Activated naive CD4-positive, alpha-beta T cell treated with anti-CD3 and anti-CD28 coated beads, Interleukin-2, amount 50 U/mL, for 24 hours (primary cell): ENCODE measurements around the gene KCNS3.

Experiments used
- H3K27ac Mint-ChIP-seq: one replicate; pipeline ENCODE4 v1.8.0; 2021; ENCODE audit warnings: mild to moderate bottlenecking, mixed read lengths
- H3K27me3 Mint-ChIP-seq: one replicate; pipeline ENCODE4 v1.8.0; 2021; ENCODE audit warnings: mixed read lengths
- H3K36me3 Mint-ChIP-seq: one replicate; pipeline ENCODE4 v1.8.0; 2021; ENCODE audit warnings: mixed read lengths
- H3K4me1 Mint-ChIP-seq: one replicate; pipeline ENCODE4 v1.8.0; 2021; ENCODE audit warnings: mixed read lengths
- H3K4me3 Mint-ChIP-seq: one replicate; pipeline ENCODE4 v1.8.0; 2021; ENCODE audit warnings: mild to moderate bottlenecking, mixed read lengths
- H3K9me3 Mint-ChIP-seq: one replicate; pipeline ENCODE4 v1.8.0; 2021; ENCODE audit warnings: mixed read lengths

The KCNS3 gene

GRCh38 chr2:17912266-17912691 lies 33.8 kb downstream of the KCNS3 start:
- Mint-ChIP-seq H3K36me3 (no peaks in the 10 kb centered on the region), H3K9me3 (peaks cover 5% of the 10 kb centered on the region), H3K27ac (no peak overlapping the region), H3K4me3 (no peak overlapping the region), H3K4me1 (no peaks in the 10 kb centered on the region), H3K27me3 (peaks cover 6% of the 10 kb centered on the region)

DNA sequence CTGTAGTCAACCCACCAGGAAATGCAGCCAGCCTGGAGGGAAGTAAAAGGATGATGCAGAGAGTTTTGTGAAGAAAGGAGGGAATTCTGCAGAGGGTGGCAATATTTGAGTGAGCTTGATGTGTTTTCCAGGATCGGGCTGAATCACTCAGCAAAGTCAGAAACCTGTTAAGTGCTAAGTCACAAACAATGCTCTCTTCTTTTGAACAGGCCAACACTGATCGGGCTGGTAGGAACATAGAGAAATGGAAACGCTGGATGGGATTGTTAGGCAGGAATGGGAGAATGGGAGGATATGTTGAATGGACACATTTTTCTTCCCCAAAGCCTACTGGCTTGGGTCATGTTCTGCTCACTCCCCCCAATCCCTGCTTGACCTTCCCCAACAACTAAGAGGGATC lies 36.6 kb downstream of the KCNS3 start:
- Mint-ChIP-seq H3K4me3 (no peak overlapping the region), H3K27ac (no peak overlapping the region), H3K4me1 (no peaks in the 10 kb centered on the region), H3K27me3 (peaks cover 6% of the 10 kb centered on the region), H3K36me3 (no peaks in the 10 kb centered on the region), H3K9me3 (no peaks in the 10 kb centered on the region)

GRCh38 chr2:17915811-17916518 lies 37.5 kb downstream of the KCNS3 start:
- Mint-ChIP-seq H3K27ac (no peak overlapping the region), H3K9me3 (no peaks in the 10 kb centered on the region), H3K27me3 (peaks cover 6% of the 10 kb centered on the region), H3K4me3 (no peak overlapping the region), H3K36me3 (no peaks in the 10 kb centered on the region), H3K4me1 (no peaks in the 10 kb centered on the region)

DNA sequence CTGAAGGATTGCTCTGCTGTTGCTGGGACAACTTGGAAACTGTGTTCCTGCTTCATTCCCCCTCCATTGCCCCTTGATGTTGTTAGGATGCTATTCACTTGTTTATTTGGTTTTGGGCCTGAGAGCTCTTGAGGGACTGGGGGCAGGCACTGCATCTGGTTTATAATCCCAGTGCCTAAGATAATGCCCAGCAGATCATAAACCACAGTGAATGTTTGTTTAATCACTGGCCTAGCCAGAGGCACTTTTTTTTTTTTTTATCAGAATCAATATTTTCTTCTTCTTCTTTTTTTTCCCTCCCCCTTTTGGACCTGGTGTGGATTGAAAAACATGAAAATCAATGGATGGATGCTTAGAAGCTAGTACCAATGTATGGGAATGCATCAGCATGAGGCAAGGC lies 38.1 kb downstream of the KCNS3 start:
- Mint-ChIP-seq H3K27me3 (peaks cover 6% of the 10 kb centered on the region), H3K4me1 (no peaks in the 10 kb centered on the region), H3K9me3 (no peaks in the 10 kb centered on the region), H3K27ac (no peak overlapping the region), H3K36me3 (no peaks in the 10 kb centered on the region), H3K4me3 (no peak overlapping the region)

DNA sequence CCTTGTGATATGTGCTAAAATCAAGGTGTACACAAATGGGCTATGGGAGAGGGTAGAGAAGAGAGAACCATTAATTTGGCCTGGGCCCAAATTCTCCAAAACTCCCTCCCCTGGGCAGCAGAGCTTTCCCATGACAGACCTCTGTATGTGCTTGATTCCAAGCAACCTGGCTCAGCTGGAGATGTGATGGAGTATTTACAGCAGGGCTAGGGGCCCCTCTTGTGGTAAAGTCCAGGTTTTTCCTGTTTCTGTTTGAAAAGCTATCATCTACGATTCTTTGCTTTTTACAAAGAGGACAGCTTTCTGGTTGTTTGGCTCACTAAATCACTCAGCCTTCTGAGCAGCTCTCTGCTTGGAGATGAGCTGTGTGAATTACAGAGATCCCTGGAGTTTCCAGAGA lies 40.3 kb downstream of the KCNS3 start:
- H3K27me3 Mint-ChIP-seq: peaks cover 1% of the 10 kb centered on the region
- no peak overlapping the region for H3K27ac Mint-ChIP-seq
- no peaks in the 10 kb centered on the region for H3K36me3 Mint-ChIP-seq
- no peaks in the 10 kb centered on the region for H3K9me3 Mint-ChIP-seq
- no peak overlapping the region for H3K4me3 Mint-ChIP-seq
- no peaks in the 10 kb centered on the region for H3K4me1 Mint-ChIP-seq

GRCh38 chr2:17930773-17931172 lies 52.3 kb downstream of the KCNS3 start:
- H3K9me3 Mint-ChIP-seq: no peaks in the 10 kb centered on the region
- H3K36me3 Mint-ChIP-seq: no peaks in the 10 kb centered on the region
- H3K27ac Mint-ChIP-seq: no peak overlapping the region
- H3K4me1 Mint-ChIP-seq: no peaks in the 10 kb centered on the region
- no peak overlapping the region for H3K4me3 Mint-ChIP-seq
- H3K27me3 Mint-ChIP-seq: peaks cover 2% of the 10 kb centered on the region

GRCh38 chr2:17933256-17933655 lies 54.8 kb downstream of the KCNS3 start:
- H3K27me3 Mint-ChIP-seq: peaks cover 3% of the 10 kb centered on the region
- H3K4me3 Mint-ChIP-seq: no peak overlapping the region
- H3K9me3 Mint-ChIP-seq: no peaks in the 10 kb centered on the region
- no peak overlapping the region for H3K27ac Mint-ChIP-seq
- no peaks in the 10 kb centered on the region for H3K4me1 Mint-ChIP-seq
- H3K36me3 Mint-ChIP-seq: no peaks in the 10 kb centered on the region

DNA sequence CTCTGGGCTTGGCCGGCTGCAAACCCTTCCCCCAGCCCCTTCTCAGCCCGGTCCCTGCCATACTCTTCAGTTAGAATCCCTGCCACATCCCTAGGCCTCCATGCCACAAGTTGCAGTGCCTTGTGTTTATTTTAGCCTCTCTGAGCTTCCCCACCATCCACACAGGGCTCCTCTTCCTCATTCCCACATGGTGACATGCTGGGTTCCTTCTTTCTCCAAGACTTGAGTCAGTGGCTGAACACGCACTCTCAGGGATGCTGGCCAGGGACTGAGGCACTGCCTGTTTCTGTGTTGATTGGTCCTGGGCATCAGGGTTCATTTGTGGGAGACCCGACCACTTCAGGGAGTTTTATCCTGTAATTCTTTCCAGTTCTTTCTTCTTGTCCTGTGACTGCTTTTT lies 56.3 kb downstream of the KCNS3 start:
- H3K9me3 Mint-ChIP-seq: no peaks in the 10 kb centered on the region
- no peak overlapping the region for H3K4me3 Mint-ChIP-seq
- H3K27ac Mint-ChIP-seq: no peak overlapping the region
- H3K27me3 Mint-ChIP-seq: peaks cover 5% of the 10 kb centered on the region
- no peaks in the 10 kb centered on the region for H3K4me1 Mint-ChIP-seq
- no peaks in the 10 kb centered on the region for H3K36me3 Mint-ChIP-seq

GRCh38 chr2:17935242-17935885 lies 56.9 kb downstream of the KCNS3 start:
- H3K9me3 Mint-ChIP-seq: no peaks in the 10 kb centered on the region
- no peaks in the 10 kb centered on the region for H3K4me1 Mint-ChIP-seq
- H3K27ac Mint-ChIP-seq: no peak overlapping the region
- no peak overlapping the region for H3K4me3 Mint-ChIP-seq
- no peaks in the 10 kb centered on the region for H3K36me3 Mint-ChIP-seq
- peaks cover 5% of the 10 kb centered on the region for H3K27me3 Mint-ChIP-seq

- H3K36me3 Mint-ChIP-seq: no peaks in the 10 kb centered on the region
- H3K4me1 Mint-ChIP-seq: no peaks in the 10 kb centered on the region
- no peak overlapping the region for H3K27ac Mint-ChIP-seq
Observed at GRCh38 chr2:17936599-17936998, 58.1 kb downstream of the KCNS3 start.

GRCh38 chr2:17940091-17940630 lies 61.7 kb downstream of the KCNS3 start:
- Mint-ChIP-seq H3K27ac (no peak overlapping the region), H3K4me1 (no peaks in the 10 kb centered on the region), H3K4me3 (no peak overlapping the region), H3K9me3 (no peaks in the 10 kb centered on the region), H3K36me3 (no peaks in the 10 kb centered on the region), H3K27me3 (peaks cover 5% of the 10 kb centered on the region)

More at GRCh38 chr2:17936599-17936998, 58.1 kb downstream of the KCNS3 start:
- no peaks in the 10 kb centered on the region for H3K9me3 Mint-ChIP-seq
- peaks cover 5% of the 10 kb centered on the region for H3K27me3 Mint-ChIP-seq
- H3K4me3 Mint-ChIP-seq: no peak overlapping the region

- H3K4me3 Mint-ChIP-seq: no peak overlapping the region
- no peaks in the 10 kb centered on the region for H3K36me3 Mint-ChIP-seq
- H3K4me1 Mint-ChIP-seq: no peaks in the 10 kb centered on the region
- peaks cover 1% of the 10 kb centered on the region for H3K27me3 Mint-ChIP-seq
- H3K9me3 Mint-ChIP-seq: no peaks in the 10 kb centered on the region
- H3K27ac Mint-ChIP-seq: no peak overlapping the region
Observed at GRCh38 chr2:17943444-17943843, 65.0 kb downstream of the KCNS3 start.

GRCh38 chr2:17947113-17947512 lies 68.6 kb downstream of the KCNS3 start:
- H3K36me3 Mint-ChIP-seq: no peaks in the 10 kb centered on the region
- peaks cover 2% of the 10 kb centered on the region for H3K27me3 Mint-ChIP-seq
- no peak overlapping the region for H3K4me3 Mint-ChIP-seq
- no peak overlapping the region for H3K27ac Mint-ChIP-seq
- no peaks in the 10 kb centered on the region for H3K4me1 Mint-ChIP-seq
- H3K9me3 Mint-ChIP-seq: no peaks in the 10 kb centered on the region

DNA sequence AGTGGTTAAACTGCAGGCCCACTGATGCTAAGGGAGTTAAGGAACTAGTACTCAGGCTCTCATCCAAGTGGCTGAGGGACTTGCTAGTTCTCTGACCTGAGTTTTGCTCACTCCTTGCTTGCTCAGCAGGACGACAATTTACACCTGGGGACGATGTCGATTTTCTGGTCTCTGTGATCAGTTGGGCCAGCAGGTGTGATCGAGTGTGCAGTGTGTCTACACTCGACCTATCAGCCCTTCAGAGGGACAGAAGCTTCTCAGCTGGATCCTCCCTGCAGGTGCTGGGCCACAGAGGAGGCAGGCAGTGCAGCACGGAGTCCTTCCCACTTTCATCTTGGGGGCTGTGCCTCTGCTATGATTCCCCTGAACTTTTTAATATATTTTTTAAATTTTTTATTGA lies 71.5 kb downstream of the KCNS3 start:
- no peak overlapping the region for H3K4me3 Mint-ChIP-seq
- H3K36me3 Mint-ChIP-seq: no peaks in the 10 kb centered on the region
- H3K4me1 Mint-ChIP-seq: no peaks in the 10 kb centered on the region
- H3K27ac Mint-ChIP-seq: no peak overlapping the region
- H3K9me3 Mint-ChIP-seq: no peaks in the 10 kb centered on the region
- peaks cover 2% of the 10 kb centered on the region for H3K27me3 Mint-ChIP-seq

GRCh38 chr2:17951563-17951962 lies 73.1 kb downstream of the KCNS3 start:
- H3K27ac Mint-ChIP-seq: no peak overlapping the region
- no peaks in the 10 kb centered on the region for H3K36me3 Mint-ChIP-seq
- no peak overlapping the region for H3K4me3 Mint-ChIP-seq
- H3K4me1 Mint-ChIP-seq: no peaks in the 10 kb centered on the region
- no peaks in the 10 kb centered on the region for H3K9me3 Mint-ChIP-seq
- H3K27me3 Mint-ChIP-seq: peaks cover 2% of the 10 kb centered on the region

GRCh38 chr2:17958466-17959092 lies 80.1 kb downstream of the KCNS3 start:
- Mint-ChIP-seq H3K4me3 (no peak overlapping the region), H3K27me3 (no peaks in the 10 kb centered on the region), H3K4me1 (no peaks in the 10 kb centered on the region), H3K9me3 (peaks cover 5% of the 10 kb centered on the region), H3K27ac (no peak overlapping the region), H3K36me3 (no peaks in the 10 kb centered on the region)
